Loucy (cell line): ENCODE measurements around the gene RNF152.

Experiments used
- CTCF ChIP-seq: fragments of 200-600 bp; sonication (generic); conservative IDR thresholded peaks from 2 replicates; pipeline ENCODE4 v1.5.1; 2014; ENCODE audit warnings: mild to moderate bottlenecking, antibody characterized with exemption, low read length
- EZH2phosphoT487 ChIP-seq: fragments of 200-600 bp; IDR thresholded peaks from 2 replicates; pipeline ENCODE4 v1.6.1; 2018; ENCODE audit warnings: antibody characterized with exemption, mild to moderate bottlenecking, moderate library complexity, borderline replicate concordance

GRCh38 chr18:61851279-61851678, 41.5 kb downstream of the RNF152 start:
- TF ChIP-seq EZH2phosphoT487 (no peak), CTCF (no peak)
